ENCODE results near the gene SEMA3G. TPM values are rescaled to one million over a fixed set of nuclear protein-coding genes. Genes with fewer than 3 reads are reported as not detected.

The SEMA3G gene
- total RNA-seq, 2 donors from 2014 or later = 0.20 to 0.33 TPM

- Mint-ChIP-seq H3K9me3 (no peaks in the 10 kb centered on the region), H3K27ac (no peak overlapping the region), H3K36me3 (peaks cover 18 to 36% of the 10 kb centered on the region in 2 donors)
- ATAC-seq = no peak
- no peak for DNase-seq (ENCODE audit: low spot score in 2 of 2)
Measured at GRCh38 chr3:52458770-52459545, 14.1 kb upstream of the SEMA3G start.

GRCh38 chr3:52458031-52458760, 13.3 kb upstream of the SEMA3G start:
- DNase-seq (ENCODE audit: low spot score in 2 of 2) = no peak
- Mint-ChIP-seq H3K27ac (peak overlapping the region in 1 of 2 donors; percentile 72), H3K36me3 (peaks cover 18 to 34% of the 10 kb centered on the region in 2 donors), H3K9me3 (no peaks in the 10 kb centered on the region)
- ATAC-seq = no peak

- DNase-seq (ENCODE audit: low spot score in 2 of 2) = no peak
- ATAC-seq = no peak
- Mint-ChIP-seq H3K36me3 (peaks cover 18 to 31% of the 10 kb centered on the region in 2 donors), H3K27ac (peak overlapping the region; percentile 96 to 99), H3K9me3 (no peaks in the 10 kb centered on the region)
Measured at GRCh38 chr3:52456800-52457183, 11.9 kb upstream of the SEMA3G start.

GRCh38 chr3:52456169-52456799, 11.4 kb upstream of the SEMA3G start:
- no peak for ATAC-seq
- H3K27ac Mint-ChIP-seq = peak overlapping the region; percentile 96 to 99
- H3K36me3 Mint-ChIP-seq = peaks cover 18 to 31% of the 10 kb centered on the region in 2 donors
- H3K9me3 Mint-ChIP-seq = no peaks in the 10 kb centered on the region
- DNase-seq (ENCODE audit: low spot score in 2 of 2) = no peak

- DNase-seq (ENCODE audit: low spot score in 2 of 2) (peak; percentile 92 to 99), ATAC-seq (peak; percentile 94 to 95)
- peaks cover 18 to 31% of the 10 kb centered on the region in 2 donors for H3K36me3 Mint-ChIP-seq
- no peaks in the 10 kb centered on the region for H3K9me3 Mint-ChIP-seq
- H3K27ac Mint-ChIP-seq = peak within 1 kb of the TSS; percentile 98 to 99
Measured at GRCh38 chr3:52455283-52456168, 10.6 kb upstream of the SEMA3G start, which contains the start of gene NISCH. Gene NISCH, plus strand, starts transcription at chr3:52455604. Its CDS starts 38 bp downstream, at chr3:52455642.

- peak; percentile 1 to 19 for ATAC-seq
- Mint-ChIP-seq H3K9me3 (no peaks in the 10 kb centered on the region), H3K36me3 (peaks cover 18 to 31% of the 10 kb centered on the region in 2 donors), H3K27ac (peak overlapping the region; percentile 98 to 99)
- DNase-seq (ENCODE audit: low spot score in 2 of 2) = no peak
Measured at GRCh38 chr3:52454938-52455282, 10.0 kb upstream of the SEMA3G start.

- Mint-ChIP-seq H3K36me3 (peaks cover 18 to 31% of the 10 kb centered on the region in 2 donors), H3K27ac (peak overlapping the region; percentile 98 to 99), H3K9me3 (no peaks in the 10 kb centered on the region)
- ATAC-seq = peak in 1 of 2 donors; percentile 3
- DNase-seq (ENCODE audit: low spot score in 2 of 2) = no peak
Measured at GRCh38 chr3:52454250-52454937, 9.5 kb upstream of the SEMA3G start.

- Mint-ChIP-seq H3K9me3 (no peaks in the 10 kb centered on the region), H3K27ac (peak within 1 kb of the TSS; percentile 98 to 99), H3K36me3 (peaks cover 18 to 31% of the 10 kb centered on the region in 2 donors)
- DNase-seq (ENCODE audit: low spot score in 2 of 2) (no peak), ATAC-seq (no peak)
Measured at GRCh38 chr3:52453496-52454249, 8.8 kb upstream of the SEMA3G start, which contains the start of gene TNNC1. Gene TNNC1, minus strand, starts transcription at chr3:52454041. Its CDS starts 26 bp downstream, at chr3:52454015.

GRCh38 chr3:52452570-52453221, 7.8 kb upstream of the SEMA3G start:
- no peak for ATAC-seq
- DNase-seq (ENCODE audit: low spot score in 2 of 2) = no peak
- H3K36me3 Mint-ChIP-seq = peaks cover 18 to 24% of the 10 kb centered on the region in 2 donors
- peak overlapping the region in 1 of 2 donors; percentile 9 for H3K27ac Mint-ChIP-seq
- H3K9me3 Mint-ChIP-seq = no peaks in the 10 kb centered on the region

- Mint-ChIP-seq H3K36me3 (peaks cover 15 to 19% of the 10 kb centered on the region in 2 donors), H3K9me3 (no peaks in the 10 kb centered on the region), H3K27ac (peak overlapping the region in 1 of 2 donors; percentile 9)
- no peak for ATAC-seq
- no peak for DNase-seq (ENCODE audit: low spot score in 2 of 2)
Measured at GRCh38 chr3:52452126-52452525, 7.2 kb upstream of the SEMA3G start.

- ATAC-seq = no peak
Measured at GRCh38 chr3:52451237-52452083, 6.6 kb upstream of the SEMA3G start.

GRCh38 chr3:52450489-52451236, 5.8 kb upstream of the SEMA3G start:
- DNase-seq (ENCODE audit: low spot score in 2 of 2) = no peak
- no peak for ATAC-seq
- H3K36me3 Mint-ChIP-seq = peaks cover 7 to 8% of the 10 kb centered on the region in 2 donors
- H3K9me3 Mint-ChIP-seq = no peaks in the 10 kb centered on the region
- H3K27ac Mint-ChIP-seq = no peak overlapping the region

More at GRCh38 chr3:52451237-52452083, 6.6 kb upstream of the SEMA3G start:
- DNase-seq (ENCODE audit: low spot score in 2 of 2) = no peak
- Mint-ChIP-seq H3K36me3 (peaks cover 13 to 16% of the 10 kb centered on the region in 2 donors), H3K9me3 (no peaks in the 10 kb centered on the region), H3K27ac (no peak overlapping the region)

Data from activated naive CD4-positive, alpha-beta T cell treated with anti-CD3 and anti-CD28 coated beads, Interleukin-2, amount 50 U/mL, for 72 hours (primary cell).